Measurements from ENCODE around the gene RAET1E. TPM values are rescaled to one million over a fixed set of nuclear protein-coding genes. Genes with fewer than 3 reads are reported as not detected.
A peak's percentile ranks its signal among the peaks of the same experiment; 100 is the strongest.

Gene RAET1E
- total RNA-seq, 1 experiment from 2014 or later, result 4.1 TPM

DNA sequence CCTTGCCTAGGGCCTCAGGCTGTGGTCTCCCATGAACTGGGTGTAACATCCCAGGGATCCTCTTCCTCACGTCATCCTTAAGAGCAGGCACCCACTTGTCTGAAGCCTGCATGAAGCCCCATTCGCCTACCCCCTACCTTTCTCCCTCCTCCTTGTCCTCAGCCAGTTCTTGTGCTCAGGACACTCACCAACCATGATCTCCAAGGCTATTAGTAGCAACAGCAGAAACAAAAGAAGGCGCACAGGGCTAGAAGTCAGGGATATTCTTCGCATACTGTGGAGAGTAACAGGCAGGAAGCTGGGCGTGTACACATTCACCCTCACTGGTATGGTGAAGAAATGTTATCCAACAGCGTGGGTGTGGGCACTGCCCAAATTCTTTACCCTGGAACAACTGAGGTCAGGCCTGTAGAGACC, 7.3 kb downstream of the RAET1E start:
- no peak for DNase-seq (ENCODE audit: low read depth)

DNA sequence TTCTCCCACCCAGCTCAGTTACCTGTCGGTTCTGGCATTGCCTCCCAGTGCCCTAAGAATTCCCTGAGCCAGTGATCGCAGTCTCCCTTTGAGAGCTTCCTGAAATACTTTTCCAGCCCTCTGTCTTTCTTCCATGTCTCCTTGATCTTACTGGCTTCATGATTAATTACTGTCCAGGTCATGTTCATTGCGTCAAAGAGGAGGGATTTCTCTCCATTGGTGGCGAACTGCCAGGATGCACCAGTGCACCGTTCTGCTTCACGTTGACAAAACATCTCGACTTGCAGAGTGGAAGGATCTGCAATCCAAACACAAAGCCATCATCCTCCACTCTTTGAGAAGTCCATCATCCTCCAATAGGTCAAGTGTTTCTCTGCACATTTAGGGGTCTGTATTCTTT, 8.6 kb downstream of the RAET1E start:
- no peak for DNase-seq (ENCODE audit: low read depth)

GRCh38 chr6:149888659-149889058, 9.3 kb downstream of the RAET1E start:
- no peak for DNase-seq (ENCODE audit: low read depth)

DNA sequence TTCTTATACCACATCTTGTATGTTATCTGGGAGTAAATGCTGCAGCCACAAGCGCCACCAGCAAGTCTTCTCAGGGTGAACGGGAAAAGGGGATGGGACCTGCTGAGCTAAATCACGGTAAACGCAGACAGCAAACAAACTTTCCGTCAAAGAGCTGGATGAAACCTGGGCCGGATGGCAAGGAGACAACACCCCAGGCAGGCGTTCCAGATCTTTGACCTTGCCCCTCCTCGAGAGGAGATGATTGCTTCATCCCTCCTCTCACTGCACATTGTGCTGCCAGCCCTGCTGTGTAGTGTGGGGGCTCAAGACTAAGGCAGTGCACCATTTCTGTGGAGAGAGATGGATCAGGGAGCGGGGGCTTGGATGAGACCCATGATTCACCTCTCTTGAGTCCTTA, 9.8 kb downstream of the RAET1E start:
- DNase-seq (ENCODE audit: low read depth), result no peak

GRCh38 chr6:149887343-149887742, 10.6 kb downstream of the RAET1E start:
- no peak for DNase-seq (ENCODE audit: low read depth)

GRCh38 chr6:149885888-149886287, 12.0 kb downstream of the RAET1E start:
- DNase-seq (ENCODE audit: low read depth), result no peak

- no peak for DNase-seq (ENCODE audit: low read depth)
These were observed 13.3 kb downstream of the RAET1E start for GRCh38 chr6:149884617-149885016.

DNA sequence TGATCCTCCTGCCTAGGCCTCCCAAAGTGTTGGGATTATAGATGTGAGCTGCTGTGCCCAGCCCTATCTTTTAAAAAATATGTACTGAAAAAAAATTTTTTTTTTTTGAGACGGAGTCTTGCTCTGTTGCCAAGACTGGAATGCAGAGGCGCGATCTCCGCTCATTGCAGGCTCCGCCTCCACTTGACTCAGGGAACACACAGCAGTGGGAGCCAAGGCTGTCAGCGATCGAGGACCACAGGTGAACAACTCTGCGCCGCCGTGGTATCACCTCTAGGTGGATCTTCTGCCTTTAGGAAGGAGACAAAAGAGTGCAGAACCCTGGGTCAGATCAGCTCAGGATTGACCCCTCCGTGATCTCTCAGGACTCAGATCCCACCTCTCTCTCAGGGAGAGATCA, 13.7 kb downstream of the RAET1E start:
- DNase-seq (ENCODE audit: low read depth), result no peak

DNA sequence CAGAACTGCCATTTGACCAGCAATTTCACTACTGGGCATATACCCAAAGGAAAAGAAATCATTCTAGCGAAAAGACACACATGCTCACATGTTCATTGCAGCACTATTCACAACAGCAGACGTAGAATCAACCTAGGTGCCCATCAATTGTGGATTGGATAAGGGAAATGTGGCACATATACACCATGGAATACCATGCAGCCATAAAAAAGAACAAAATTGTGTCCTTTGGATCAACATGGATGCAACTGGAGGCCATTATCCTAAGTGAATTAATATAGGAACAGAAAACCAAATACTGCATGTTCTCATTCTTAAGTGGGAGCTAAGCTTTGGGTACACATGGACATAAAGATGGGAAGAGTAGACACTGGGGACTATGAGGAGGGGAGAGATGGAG, 16.1 kb downstream of the RAET1E start:
- no peak for DNase-seq (ENCODE audit: low read depth)

DNA sequence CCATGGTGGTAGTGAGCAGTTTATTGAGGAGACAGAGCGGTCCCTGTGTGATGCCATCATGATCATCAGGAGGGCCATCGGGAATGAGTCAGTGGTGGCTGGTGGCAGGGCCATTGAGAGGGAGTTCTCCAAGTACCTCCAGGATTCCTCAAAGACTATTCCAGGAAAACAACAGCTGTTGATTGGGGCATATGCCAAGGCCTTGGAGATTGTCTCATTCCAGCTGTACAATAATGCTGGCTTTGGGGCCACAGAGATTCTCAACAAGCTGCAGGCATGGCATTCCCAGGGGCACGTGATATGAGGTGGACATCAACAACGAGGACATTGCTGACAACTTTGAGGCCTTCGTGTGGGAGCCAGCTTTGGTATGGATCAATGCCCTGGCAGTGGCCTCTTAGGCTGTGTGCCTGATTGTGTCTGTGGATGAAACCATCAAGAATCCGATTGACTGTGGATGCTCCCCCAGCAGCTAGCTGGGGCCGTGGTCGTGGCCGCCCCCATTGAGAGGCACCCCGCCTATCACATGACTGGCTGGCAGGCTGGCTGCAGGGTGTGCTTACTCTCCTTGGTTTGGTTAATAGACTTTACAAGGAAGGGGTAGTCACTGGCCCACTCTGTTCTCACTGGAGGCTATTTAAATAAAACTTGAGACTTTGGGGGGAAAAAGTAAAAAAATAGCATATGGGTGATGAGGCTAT, 16.7 kb downstream of the RAET1E start:
- no peak for DNase-seq (ENCODE audit: low read depth)

GRCh38 chr6:149877659-149878058, 20.3 kb downstream of the RAET1E start:
- no peak for DNase-seq (ENCODE audit: low read depth)

- no peak for DNase-seq (ENCODE audit: low read depth)
These were observed 21.5 kb downstream of the RAET1E start for GRCh38 chr6:149876241-149876933.

DNA sequence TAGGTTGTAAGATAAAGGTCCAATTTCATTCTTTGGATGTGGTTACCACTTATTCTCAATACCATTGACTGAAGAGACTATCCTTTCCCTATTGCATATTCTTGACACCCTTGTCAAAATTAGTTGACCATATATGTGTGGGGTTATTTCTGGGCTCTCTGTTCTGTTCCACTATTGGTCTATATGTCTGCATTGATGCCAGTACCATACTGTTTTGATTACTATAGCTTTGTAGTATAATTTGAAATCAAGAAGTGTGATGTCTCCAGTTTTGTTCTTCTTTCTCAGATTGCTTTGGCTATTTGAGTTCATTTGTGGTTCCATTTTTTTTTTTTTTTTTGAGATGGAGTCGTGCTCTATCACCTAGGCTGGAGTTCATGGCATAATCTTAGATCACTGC, 25.7 kb downstream of the RAET1E start:
- no peak for DNase-seq (ENCODE audit: low read depth)

- DNase-seq (ENCODE audit: low read depth), result no peak
These were observed 26.7 kb downstream of the RAET1E start for GRCh38 chr6:149871182-149871581.

DNA sequence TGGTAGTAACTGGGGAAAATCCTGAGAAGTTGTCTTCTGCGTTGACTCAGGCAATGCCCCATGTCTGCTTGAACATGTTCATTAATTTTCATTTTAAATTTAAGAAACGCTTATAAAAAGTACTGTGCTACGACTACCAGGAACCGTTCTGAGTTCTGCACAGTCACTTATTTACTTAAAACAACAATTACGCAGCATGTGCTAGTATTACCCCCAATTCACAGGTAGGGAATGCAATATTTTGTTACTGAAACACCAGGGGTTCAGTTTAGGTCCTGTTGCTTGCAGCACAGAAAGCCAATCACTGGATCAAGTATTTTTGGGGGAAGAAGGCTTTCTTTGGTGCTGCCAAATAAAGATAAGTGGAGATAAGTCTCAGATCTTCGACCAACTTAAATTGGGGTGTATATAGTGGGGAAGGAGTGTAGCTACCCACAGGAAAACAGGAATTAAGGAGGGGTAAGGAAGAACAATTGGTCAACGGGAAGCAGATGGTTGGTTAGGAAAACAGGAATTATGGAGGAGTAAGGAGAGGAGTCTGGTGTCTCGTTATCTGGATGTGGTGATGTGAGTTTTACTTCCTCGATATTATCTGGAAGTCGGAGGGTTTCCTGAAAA, 28.5 kb downstream of the RAET1E start:
- no peak for DNase-seq (ENCODE audit: low read depth)

DNA sequence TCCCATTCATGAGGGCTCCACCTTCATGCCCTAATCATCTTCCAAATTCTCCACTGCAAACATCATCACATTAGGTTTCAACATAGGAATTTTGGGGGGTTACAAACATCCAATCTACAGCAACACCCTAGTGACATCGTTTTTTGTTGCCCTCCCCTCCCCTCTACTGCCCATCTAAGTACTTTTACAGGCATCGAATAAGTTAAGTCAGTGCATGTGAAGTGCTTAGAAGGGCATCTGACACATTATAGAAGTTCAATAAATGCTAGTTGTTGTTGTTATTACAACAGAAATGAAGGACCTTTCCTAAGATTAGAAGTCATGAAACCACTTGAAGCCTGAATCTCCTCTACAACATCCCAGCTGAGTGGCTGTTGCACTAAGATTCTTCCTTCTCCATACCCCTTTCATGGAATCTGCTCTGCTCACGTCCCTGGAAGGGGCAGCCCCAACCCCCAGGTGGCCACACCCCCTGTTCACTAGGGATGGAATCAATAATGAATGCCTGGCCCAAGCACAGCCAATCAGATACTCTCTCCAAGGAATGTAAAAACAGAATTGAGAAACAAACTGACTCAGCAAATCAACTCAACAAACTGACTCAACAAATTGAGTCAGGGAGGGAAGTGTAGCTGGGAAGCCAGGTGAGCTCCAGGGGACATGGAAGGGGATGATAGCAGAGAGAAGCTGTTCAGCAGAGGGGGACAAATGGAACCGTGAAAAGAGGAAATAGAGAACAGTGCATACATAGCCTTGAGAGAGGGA, 29.9 kb downstream of the RAET1E start:
- DNase-seq (ENCODE audit: low read depth), result no peak

DNA sequence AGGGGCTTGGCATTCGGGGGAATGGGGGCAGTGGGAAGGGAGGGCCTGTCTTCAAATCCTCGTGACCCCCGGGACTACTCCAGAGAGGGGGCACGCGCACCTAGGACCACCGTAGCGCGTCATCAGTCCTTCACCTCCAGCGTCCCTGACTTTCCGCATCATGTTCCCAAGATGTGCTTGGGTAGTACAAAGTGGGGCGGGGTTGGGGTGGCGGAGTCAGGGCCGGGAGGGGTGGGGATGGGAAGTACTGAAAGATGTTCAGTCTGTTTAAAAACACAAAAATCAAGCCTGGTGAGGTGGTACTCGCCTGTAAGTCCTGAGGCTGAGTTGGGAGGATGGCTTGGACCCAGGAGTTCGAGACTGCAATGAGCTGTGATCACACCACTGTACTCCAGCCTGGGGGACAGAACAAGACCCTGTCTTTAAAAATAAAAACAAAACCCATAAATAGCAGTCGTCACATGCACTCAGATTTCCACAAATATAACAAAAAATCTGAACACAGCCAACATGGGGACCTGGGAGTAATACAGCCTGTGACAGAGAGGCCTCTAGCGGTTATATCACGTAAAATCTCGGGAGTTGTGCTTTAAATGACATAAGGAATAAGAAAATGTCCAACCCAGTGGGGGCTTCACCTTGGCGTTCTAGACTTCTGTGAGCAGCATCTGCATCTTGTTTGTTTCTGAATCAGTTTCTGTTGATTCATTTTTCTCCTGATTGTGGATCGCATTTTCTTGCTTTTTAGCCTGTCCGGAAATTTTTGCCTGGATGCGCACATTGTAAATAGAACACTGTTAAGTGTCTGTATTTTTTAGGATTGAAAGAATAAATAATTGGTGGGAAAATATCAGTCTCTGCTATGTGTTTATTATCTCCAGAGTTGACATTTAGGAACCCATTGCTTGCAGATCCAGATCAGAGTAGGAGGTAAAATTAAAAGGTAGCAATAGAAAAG, 33.1 kb downstream of the RAET1E start:
- peak; percentile 70 for DNase-seq (ENCODE audit: low read depth)

DNA sequence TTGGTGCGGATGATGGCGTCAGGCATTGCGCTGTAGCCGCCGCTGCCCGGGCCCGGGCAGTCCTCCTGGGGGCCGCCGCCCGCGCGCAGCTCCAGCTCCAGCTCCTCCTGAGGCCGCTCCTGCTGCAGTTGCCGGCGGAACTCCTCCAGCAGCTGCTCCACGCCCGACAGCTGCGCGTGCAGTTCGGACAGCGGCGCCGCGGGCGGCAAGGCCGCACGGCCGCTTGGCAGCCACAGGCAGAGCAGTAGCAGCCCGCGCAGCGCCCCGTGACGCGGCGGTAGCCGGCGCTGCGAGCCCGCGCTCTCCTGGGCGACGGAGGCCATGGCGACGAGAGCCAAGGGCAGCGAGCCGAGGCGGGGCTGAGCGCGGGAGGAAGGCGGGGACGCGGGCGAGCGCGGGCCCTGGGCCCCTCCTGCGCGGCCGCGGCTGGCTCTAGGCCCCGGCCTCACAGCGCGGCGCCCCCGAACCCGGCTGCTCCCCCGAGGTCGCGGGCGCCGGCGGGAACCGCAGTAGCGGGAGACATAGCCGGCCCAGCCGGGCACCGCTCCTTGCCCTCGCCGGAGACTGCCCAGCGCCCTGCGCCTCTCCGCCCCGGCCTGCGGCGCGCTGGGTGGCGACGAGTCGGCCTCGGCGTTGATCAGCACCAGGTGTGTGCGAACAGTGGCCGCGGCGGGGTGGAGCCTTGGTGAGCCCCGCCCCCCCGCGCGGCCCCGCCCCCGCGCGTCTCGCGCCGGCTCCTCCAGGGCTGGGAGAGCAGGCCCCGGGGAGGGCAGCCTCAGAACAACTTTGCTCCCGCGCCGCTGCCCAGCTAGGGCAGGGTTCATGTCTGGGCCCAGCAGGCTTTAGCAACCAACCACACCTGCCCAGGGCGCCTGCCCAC, 34.0 kb downstream of the RAET1E start, which contains the start of gene LRP11:
TSS of gene LRP11 (minus strand) at position 662 of the 880 bp plus-strand sequence. CDS start at position 323, 339 bp downstream.
- DNase-seq (ENCODE audit: low read depth), result peak; percentile 95

GRCh38 chr6:149862922-149863697, 34.8 kb downstream of the RAET1E start:
- peak; percentile 89 for DNase-seq (ENCODE audit: low read depth)

Measured in Daoy (cell line).